HG02943 (cell line): ENCODE measurements around the gene NBPF11.
"Not testable (repeated sequence)": the region's sequence is repeated elsewhere in the genome, so short reads cannot be mapped to it uniquely, and the experiment has no call there.

Experiments used
- ATAC-seq: cut with Tn5 transposase; IDR thresholded peaks from one replicate; pipeline ENCODE4 v1.9.1; 2021; ENCODE audit warnings: mild to moderate bottlenecking, low read depth, moderate library complexity; ENCODE audit not compliant: unreplicated experiment

NBPF11 gene

GRCh38 chr1:148060294-148060701 is 91.8 kb downstream of the NBPF11 start:
- ATAC-seq: not testable (repeated sequence)

DNA sequence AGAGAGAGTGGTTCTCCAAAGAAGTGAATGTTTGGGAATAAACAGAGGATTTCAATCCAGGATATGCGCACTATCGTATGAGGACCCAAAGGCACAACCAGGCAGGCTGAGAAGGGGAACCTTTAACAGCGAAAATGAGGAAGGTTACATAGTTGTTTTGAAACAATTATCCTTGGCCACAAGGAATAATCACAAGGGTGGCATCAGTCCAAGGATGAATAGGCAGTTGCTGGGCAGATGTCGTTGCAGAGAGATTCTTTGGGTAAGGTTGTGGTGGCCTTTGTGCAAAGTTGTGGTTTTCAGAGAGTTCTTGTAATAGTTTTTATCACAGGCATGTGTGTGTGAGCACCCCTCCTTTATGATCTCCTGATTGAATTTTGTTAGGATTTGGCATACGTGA is 94.7 kb downstream of the NBPF11 start:
- not testable (repeated sequence) for ATAC-seq
